ENCODE results near the gene CNOT8.

CNOT8 gene

GRCh38 chr5:154836225-154836624, 22.2 kb upstream of the CNOT8 start:
- DNase-seq, result no peak

DNA sequence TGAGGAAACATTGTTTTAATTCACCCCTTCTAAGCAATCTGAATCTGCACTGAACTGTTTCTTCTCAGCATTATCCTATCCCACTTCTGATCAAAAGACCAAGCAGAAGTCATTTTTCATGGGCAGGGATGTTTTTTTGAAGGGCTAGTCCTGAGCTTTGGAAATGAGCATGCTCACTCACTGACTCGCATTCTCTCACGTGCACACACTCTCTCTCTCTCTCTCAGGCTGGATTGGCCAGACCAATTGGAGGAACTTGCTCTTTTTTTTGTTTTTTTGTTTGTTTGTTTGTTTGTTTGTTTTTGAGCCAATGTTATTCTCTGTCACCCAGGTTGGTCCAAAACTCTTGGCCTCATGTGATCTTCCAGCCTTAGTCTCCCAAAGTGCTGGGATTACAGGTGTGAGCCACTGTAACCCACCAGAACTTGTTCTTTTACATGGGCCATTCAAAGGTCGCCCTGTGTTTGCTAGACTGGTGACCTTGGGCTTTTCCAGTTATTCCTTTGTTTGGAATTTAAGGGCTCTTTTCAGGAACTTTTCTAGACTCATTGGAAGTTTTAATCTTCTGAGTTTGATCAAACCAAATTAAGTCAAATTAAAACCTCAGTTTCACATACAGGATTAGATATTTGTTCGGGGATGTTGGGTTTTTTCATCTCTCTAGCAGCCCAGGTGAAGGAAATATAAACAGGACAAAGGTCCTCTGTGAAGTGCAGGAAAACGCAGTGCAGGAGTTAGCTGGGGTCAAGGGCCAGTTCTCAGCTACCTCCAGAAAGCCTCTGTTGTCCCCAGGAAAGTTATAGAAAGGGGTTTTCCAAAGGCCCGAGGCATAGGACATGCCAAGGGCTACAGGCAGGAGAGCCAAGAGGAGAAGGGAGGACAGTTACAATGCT, 21.2 kb upstream of the CNOT8 start:
- no peak for DNase-seq

DNA sequence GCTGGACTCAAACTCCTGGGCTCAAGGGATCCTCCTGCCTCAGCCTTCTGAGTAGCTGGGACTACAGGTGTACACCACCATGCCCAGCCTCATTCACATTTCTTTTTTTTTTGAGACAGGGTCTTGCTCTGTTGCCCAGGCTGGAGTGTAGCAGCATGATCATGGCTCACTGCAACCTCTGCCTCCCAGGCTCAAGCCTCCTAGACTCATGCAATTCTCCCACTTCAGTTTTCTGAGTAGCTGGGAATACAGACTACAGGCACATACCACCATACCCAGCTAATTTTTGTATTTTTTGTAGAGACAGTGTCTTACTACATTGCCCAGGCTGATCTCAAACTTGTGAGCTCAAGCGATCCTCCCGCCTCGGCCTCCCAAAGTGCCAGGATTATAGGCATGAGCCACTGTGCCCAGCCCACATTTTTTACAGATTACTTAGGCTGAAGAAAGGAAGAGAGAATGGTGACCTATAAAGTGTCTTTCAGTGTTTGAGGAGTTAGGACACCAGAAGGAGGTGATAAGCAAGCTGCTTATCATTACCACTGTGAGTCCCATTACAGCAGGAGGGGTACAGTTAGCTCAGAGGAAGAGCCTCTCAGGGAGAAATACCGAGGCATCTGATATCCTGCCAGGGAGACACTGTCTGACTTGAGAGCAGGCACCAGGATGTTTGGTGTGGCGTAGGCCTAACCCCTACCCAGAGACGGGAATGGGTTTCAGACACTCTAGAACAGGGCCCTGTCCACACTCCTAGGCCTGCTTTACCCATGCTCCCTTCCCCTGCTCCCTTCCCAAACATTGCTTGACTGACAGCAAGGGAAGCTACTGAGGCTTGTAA, 17.8 kb upstream of the CNOT8 start:
- no peak for DNase-seq

DNA sequence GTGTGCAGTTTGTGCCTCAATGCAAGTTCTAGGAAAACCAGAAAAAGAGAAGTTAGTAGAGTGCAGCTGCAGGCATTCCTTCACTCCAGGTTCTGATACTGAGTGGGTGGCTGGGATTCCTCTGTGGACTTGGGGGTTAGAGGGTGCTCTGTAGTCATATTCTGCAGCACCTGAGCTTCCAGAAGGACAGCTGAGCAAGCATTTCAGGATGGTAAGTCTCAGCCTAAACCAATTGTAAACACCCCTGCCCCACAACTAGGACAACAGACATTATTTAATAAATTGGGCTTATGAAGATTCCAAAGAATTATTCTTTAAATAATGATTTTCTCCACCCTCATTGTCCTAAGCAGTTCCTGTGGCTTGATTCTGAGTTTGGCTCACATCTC, 17.2 kb upstream of the CNOT8 start:
- no peak for DNase-seq

DNA sequence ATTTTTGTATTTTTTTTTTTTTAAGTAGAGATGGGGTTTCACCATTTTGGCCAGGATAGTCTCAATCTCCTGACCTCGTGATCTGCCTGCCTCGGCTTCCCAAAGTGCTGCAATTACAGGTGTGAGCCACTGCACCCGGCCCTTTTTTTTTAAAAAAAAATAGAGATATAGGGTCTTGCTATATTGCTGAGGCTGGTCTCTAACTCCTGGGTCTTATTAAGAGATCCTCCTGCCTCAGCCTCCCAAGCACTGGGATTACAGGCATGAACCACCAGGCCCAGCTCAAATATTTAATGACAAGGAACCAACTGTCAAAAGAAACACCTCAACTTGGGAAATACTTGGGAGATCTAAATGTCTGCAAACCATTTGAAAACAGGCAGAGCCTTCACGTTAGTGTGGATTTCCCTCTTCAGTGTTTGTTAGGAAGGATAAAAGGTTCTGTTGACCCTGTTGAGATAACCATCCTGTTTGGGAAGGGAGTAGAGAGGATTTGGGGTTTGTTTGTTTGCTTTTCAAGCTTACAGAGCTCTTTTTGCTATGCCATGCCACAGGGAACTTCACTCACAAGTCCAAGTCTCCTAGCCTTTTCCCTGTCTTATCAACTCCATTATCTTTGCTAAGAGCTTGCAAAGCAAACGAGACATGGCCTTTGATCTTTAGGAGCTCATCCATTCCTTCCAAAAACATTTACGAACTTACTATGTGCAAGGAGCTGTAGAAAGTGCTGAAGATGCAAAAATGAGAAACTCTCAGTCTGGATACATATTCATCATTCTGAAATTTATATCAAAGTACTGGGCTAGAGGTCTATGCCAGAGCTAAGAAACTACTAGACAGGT, 15.5 kb upstream of the CNOT8 start:
- DNase-seq, result no peak

DNA sequence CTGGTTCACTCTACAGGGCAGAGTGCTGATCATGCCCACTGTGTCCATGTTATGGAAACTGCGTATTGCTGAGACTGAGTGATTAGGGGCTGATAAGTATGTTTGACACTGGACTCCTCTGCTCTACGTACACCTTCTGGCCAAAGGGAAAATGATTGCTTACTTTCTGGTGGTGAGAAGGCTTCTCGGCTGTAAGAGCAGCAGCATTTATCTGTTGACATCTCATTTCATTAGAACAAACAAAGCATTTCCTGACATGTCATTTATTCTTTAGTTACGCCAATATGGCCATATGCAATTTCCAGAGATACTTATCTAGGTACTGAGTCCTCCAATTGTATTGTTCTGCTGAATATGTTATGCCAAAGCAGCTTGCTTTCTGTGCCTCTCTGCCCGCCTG, 13.6 kb upstream of the CNOT8 start:
- no peak for DNase-seq

- DNase-seq, result no peak
Measured at GRCh38 chr5:154849264-154849785, 9.1 kb upstream of the CNOT8 start.

DNA sequence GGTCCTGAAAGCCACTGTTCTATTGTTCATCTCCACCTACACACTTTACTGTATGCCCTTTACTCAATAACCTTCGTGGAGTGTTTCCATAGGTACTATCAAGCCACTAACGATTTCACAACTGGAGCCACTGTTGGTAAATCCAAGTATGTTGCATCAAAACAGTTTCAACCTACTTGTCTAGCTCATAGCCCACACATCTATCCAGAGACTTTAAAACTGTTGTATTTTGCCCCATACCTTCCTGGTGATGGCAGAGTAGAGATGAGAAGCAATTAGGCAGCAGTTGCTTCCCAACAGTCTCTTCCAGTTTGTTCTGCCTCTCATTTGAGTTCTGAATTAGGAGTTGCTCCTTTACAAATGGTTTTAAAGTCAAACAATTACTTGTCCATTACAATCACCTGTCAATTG, 8.6 kb upstream of the CNOT8 start:
- DNase-seq, result no peak

- no peak for DNase-seq
Measured at GRCh38 chr5:154850255-154851062, 8.0 kb upstream of the CNOT8 start, which contains the start of gene FAXDC2. Gene FAXDC2, minus strand, starts transcription at chr5:154850603. Its CDS starts 12,425 bp downstream, at chr5:154838178.

DNA sequence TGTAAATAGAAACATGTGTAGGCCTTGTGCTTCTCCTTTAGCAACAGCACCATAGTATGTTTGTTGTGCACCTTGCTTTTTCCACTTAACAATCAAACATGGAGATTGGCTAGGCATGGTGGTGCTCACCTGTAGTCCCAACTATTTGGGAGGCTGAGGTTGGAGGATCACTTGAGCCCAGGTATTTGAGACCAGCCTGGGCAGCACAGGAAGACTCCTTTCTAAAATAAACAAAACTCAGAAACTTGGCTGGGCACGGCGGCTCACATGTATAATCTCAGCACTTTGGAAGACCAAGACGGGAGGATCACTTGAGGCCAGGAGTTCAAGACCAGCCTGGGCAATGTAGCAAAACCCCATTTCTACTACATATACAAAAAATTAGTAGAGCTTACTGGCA, 7.1 kb upstream of the CNOT8 start:
- no peak for DNase-seq

DNA sequence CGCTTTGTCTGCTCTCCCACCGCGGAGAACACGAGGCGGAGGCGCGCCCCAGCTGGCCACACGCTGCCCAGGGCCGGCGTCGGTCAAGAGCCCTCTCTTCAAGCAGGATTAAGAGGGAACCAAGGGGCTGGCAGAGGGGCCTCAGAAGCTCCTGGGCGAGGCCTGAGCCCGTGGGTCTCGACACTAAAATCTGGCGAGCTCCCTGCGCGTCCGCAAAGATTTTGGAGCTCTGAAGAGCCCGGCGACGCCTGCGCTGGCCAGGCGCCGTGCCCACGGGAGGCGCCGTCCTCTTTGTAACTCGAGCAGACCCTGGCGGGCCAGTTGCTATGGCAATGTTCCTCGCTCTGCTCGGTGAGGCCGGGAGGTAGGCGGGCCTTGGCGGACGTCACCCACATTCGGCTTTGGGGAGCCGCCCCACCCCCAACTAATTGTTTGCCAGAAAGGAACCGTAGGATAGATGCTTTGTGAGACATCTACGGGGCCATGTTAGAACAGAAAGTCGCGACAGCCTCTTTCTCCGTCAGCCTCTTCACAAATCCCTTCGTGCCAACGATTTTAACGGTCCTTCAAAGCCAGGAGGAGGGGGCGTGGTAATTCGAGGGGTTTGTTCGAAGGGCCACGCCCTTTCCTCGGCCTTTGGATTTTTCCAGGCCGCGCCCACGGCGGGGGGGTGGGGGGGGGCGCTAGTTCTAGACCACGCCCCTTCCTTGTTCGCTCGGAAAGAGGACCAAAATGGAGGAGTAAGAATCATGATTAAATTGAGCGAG, 714 bp upstream of the CNOT8 start:
- peak; percentile 92 for DNase-seq

DNA sequence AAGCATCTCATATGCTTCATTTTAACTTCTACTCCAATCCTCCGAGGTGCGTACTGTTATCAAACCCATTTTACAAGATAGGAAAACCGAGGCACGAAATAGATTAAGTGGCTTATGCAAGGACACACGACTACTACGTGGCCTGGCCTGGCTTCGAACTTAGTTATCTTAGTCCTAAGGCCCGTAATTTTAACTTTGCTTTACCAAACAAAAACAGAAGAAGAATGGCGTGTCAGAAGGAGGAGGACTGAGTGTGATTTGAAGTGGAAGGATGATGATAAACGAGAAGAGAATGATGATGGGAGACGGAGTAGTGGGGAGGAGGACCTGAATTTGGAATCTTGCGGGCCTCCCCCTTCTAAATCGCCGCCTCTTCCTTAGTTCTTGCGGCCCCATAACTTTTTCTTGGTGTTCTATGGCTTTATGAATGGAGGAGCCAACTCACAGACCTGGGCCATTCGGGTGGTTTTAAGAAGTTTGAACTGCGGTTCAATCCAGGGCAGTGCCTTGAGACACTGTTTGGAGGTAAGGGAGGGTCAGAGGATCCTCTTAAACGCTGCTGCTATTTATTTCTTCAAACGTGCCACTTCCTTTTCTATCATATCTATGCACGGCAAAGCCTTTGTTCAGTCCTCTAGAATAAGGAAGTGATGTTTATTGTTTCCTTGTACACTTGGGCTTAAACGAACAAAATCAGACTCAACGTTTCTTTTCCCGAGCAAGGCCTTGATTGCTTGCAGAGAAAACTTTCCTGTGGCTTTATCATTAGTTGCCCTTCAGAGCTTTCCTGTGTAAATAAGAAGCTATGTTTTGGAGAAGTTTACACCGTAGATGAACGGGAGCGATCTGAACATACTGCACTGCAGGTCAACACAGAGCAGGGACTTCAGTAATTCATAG, 795 bp downstream of the CNOT8 start:
- DNase-seq, result no peak

DNA sequence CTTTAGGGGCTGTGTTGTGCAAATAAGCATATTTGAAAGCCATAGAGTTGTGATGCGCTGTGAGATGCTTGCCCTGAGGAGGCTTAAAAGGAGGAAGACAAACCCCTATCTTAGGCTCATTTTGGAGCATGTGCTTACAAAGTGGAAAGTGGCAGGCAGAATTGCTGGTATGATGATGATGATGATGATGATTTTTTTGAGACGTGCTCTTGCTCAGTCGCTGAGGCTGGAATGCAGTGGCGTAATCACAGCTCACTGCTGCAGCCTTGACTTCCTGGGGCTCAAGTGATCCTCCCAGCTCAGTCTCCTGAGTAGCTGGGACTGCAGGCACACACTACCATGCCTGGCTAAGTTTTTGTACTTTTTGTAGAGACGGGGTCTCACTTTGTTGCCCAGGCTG, 1.7 kb downstream of the CNOT8 start:
- DNase-seq, result no peak

GRCh38 chr5:154860765-154861164, 2.3 kb downstream of the CNOT8 start:
- DNase-seq, result no peak

GRCh38 chr5:154861946-154862345, 3.5 kb downstream of the CNOT8 start:
- DNase-seq, result no peak

GRCh38 chr5:154862766-154863165, 4.3 kb downstream of the CNOT8 start:
- DNase-seq, result no peak

DNA sequence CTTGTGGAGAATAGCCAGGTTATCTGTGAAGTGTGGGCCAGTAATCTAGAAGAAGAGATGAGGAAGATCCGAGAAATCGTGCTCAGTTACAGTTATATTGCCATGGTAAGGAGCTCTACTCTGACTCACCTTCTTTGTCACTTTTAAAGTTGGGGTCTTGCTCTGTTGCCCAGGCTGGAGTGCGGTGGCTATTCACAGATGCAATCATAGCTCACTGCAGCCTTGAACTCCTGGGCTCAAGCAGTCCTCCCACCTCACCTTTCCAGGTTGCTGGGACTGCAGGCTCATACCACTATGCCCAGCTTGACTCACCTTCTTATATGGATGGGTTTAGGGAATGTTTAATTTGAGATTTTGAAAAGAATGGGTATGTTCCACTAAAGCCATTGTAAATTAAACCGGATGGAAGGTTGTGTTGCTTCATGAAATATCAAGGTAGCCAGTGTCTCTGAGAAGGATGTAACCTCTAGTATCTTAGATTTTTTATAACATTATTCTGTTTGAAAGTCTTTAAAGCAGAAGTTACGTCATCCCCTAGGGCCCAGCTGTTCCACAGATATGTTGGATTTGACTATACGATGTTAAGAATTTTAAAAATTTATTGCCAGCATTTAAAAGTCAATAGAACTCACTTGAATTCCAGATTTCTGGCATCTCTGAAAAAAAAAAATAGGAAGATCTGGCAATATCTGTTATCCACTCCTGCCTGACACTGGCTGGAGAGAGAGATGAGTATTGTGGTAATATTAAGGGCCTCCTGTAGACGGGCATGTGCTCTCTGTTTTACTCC, 5.1 kb downstream of the CNOT8 start:
- no peak for DNase-seq

DNA sequence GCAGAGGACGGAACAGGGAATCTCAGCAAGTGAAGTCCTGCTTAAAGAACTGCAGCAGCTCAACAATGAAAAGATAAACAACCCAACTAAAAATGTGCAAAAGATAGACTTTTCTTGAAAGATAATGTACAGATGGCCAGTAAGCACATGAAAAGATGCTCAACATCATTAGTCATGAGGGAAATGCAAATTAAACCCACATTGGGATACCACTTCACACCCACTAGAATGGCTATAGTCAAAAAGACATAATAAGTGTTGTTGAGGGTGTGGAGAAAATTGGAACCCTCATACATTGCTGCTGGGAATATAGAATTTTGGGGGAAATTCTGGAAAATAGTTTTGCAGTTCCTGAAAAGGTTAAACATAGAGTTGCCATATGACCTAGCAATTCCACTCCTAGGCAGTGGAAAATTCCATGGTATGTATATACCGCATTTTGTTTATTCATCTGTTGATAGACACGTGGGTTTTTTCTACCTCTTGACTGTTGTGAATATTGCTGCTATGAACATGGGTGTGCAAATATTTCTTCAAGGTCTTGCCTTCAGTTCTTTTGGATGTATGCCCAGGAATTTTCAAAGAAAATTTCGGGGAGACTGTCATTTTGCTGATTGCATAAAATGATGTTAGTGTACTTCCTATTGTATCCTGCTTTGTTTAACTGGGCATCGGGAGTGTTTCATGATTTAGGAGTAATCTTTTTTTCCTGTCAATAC, 7.2 kb downstream of the CNOT8 start:
- no peak for DNase-seq

All from NCI-H1694 treated with DMSO at 0.1 percent for 48 hours (cell line).